NCI-H146 treated with DMSO at 0.1 percent for 48 hours (cell line): ENCODE data around the gene SCN4B.
A peak's percentile ranks its signal among the peaks of the same experiment; 100 is the strongest.

Experiments
- DNase-seq: peaks from one replicate; lab custom pipeline; 2025; ENCODE audit not compliant: unreplicated experiment; lab: John Stamatoyannopoulos, UW

SCN4B gene

DNA sequence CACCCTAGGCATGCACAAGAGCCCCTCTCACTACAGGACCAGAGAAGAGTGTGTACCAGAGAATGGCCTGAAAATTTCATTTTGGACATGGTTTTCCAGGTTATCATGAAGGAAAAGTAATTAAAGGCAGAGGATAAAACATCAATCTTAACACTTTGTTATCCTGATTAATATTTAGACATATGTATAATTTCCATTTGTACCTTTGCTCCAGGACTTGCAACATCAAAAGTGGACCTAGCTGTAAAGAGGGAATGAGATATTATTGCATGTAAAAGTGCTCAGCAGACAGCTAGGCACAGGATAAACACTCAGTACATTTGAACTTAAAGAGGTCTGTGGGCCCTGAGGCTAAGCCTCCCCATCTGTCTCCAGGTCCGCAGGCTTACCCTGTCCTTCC is 2.0 kb upstream of the SCN4B start:
- no peak for DNase-seq

GRCh38 chr11:118153976-118154375 is 1.4 kb upstream of the SCN4B start:
- no peak for DNase-seq

DNA sequence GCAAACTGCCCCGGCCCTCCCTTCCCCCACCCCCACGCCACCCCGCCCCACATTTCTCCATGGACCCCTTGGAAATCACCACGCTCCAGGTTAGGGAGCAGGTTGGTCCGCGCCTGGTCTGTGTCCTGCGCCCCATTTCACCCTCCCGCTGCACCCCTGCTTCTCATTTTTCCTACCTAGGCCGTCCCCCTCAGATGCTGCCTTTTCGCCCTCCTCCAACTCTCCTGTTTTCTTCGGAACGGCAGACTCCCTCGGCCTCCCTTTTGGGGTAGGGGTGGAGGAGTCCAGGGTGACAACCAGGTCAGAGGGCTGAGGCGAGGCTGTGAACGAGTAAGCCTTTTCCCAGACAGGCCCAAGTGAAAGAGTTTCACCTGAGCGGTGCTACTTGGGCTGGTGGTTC is 893 bp upstream of the SCN4B start:
- DNase-seq = no peak

DNA sequence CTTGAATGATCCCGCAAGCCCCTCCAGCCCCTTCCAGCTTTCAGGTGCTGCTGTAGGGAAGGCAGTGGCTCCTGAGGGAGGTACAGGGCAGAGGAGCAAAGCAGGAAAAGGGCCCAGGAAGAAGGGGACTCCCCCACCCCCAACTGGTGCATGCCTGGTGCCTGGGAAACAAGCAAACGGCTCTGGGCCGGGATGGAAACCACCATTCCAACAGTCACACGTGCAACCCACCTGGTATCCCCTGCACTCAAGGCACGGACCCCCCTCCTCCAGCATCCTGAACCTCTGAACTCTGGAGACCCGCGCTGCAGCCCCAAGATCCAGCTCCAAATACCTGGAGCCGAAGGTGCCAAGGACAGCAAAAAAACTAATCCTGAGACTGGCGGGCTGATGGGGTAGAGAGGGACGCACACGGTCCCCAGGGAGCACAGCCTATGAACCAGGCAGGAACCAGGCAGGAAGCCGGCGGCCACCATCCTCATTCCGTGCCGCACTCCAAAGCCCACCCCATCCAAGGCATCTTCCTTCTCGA is 537 bp downstream of the SCN4B start:
- DNase-seq = no peak

- no peak for DNase-seq
Measured at GRCh38 chr11:118151431-118151830, 1.2 kb downstream of the SCN4B start.

- no peak for DNase-seq
Measured at GRCh38 chr11:118149493-118149892, 3.1 kb downstream of the SCN4B start.

DNA sequence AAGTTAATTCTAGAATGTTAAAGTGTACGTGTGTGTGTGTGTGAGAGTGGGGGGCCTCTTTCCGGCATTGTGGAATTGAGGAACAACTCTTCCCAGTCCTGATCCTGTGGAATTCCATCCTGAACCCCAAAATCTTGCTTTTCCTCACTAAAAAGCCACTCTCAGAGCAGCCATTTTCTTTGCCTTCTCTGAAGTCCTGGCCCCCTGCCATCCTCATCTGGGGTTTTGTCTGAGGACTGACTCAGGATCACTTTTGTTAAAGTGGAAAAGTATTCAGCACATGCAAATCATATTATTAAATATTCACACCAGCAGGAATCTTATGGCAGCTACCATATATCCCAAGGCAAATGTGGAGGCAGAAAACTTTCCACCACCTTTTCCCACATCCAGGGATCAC is 3.8 kb downstream of the SCN4B start:
- DNase-seq = no peak

GRCh38 chr11:118148240-118148639 is 4.4 kb downstream of the SCN4B start:
- DNase-seq = no peak

GRCh38 chr11:118147502-118147901 is 5.1 kb downstream of the SCN4B start:
- DNase-seq = no peak

GRCh38 chr11:118146554-118146953 is 6.1 kb downstream of the SCN4B start:
- DNase-seq = no peak

- DNase-seq = peak; percentile 73
Measured at GRCh38 chr11:118145285-118146227, 7.1 kb downstream of the SCN4B start.

- no peak for DNase-seq
Measured at GRCh38 chr11:118144301-118145268, 8.0 kb downstream of the SCN4B start.

DNA sequence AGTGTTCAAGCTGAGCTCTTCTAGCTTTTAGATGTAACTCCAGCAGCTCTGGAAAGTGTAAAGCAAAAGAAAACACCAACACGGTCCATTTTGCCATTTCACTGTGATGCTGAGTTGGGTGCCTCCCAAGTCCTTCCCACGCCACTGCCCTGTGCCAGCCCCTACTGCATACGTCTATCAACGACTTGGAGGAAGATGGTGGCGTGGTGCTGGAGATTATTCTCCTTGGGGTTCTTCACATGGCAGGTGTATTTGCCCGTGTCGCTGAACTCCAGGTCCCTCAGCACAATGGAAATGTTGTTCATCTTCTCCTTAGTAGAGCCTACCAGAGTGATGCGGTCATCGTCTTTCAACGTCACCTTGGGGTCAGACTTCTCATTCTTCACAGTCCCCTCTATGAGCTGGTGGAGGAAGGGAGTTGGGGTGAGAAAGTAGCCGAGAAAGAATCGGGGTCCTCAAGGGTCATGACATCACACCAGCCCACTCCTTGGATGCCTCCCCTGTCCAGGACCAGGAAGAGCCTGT is 8.9 kb downstream of the SCN4B start:
- DNase-seq = no peak

- peak; percentile 7 for DNase-seq
Measured at GRCh38 chr11:118142809-118143208, 9.8 kb downstream of the SCN4B start.

DNA sequence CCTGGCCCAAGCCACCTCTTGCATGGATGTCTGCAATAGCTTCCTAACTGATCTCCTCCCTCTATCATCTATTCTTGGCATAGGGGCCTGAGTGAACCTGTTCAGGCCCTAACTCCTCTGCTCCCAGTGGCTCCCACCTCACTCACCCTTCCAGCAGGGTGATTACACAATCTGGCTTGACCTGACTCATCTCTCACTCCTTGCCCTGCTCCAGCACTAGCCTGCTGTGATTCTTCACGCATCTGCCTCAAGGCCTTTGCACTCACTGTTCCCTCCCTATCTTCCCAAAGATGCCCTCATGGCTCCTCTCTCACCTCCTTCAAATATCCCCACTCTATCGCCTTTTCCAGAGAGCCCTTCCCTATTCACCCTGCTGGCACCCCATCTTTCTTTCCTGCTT is 10.5 kb downstream of the SCN4B start:
- DNase-seq = no peak

DNA sequence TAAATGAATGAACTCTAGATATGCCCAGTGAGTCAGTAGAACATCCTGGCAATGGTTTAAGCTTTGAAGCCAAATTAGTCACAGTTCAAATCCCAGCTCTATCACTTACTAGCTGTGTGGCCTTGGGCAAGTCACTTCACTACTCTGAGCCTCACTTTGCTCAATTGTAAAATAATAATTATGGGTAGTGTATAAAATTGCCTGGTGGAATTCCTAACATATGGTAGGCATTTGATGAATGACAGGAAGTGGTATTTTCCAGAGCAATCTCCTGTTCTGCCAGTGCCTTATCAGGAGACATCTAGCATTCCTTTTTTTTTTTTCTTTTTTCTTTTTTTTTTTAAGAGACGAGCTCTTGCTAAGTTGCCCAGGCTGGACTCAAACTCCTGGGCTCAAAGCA is 13.0 kb downstream of the SCN4B start:
- no peak for DNase-seq

DNA sequence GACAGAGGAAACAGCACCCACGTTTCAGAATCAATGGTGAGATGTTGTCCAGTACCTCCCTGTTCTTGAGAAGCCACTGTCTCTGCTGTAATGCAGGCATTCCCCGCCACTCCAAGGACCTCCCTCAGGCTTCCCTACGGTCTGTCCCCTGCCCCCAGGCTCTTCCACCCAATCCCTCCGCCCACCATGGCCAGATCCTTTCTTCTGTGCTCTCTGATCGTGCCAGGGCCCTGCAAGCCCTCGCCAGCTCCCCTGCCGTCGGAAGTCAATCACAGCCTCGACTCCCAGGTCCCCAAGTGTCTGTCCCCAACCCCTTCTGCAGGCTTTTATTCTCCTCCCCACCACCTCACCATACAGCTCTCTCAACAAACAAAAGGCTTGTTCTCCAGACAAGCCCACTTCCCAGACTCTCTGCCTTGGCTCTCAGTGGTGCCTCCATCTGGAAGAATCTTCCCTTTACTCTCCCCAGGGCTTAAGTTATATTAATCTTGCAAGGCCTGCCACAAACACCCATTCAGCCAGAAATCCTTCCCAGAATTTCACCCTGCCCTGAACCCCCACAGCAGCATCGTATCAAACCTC is 13.7 kb downstream of the SCN4B start:
- DNase-seq = no peak

- no peak for DNase-seq
Measured at GRCh38 chr11:118136801-118137200, 15.8 kb downstream of the SCN4B start.

DNA sequence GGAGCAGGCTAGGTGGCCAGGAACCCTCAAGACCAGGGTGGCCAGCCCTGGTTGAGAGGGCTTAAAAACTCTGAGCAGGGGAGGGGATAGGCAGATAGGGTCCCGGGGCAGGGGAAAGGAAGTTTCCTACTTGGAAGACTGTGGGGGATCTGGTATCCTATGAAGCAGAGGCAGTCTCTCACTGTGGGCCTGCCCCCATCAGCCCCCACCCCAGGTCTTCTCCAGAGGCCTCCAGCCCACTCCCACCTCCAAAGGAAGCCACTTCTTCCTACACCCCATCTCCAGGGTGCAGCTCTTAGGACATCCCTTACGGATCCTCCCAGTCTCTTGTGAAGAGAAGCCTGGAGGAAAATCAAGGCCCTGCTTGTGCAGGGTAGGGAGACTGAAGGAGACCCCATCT is 16.3 kb downstream of the SCN4B start:
- no peak for DNase-seq

DNA sequence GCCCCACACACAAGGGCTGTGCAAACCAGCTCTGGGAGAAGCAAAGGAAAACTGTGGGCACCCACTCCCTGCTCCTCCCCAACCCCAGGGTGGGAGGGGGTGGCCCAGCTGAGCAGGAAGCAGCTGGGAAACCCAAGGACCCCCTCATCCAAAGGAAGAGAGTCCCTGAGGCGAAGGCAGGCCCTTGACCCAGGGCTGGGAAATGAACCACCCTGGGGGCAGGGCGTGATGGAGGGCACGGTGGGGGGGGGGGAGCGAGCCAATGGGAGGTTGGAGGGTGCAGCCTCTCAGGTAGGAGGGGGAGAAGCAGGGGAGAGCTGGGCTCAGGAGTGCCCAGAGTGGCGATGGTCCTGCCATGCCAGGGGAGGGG is 16.8 kb downstream of the SCN4B start:
- no peak for DNase-seq
